AG09319 (cell line): ENCODE results near the gene KLHL18.

Experiments used
- DNase-seq: peaks from one replicate; pipeline ENCODE4 v3.0.0-alpha.2; 2010; ENCODE audit warnings: low read depth; ENCODE audit errors: extremely low read depth
- CTCF ChIP-seq: IDR thresholded peaks from 2 replicates; pipeline ENCODE4 v1.5.1; 2011; ENCODE audit warnings: low read depth, mild to moderate bottlenecking, inconsistent platforms, low read length, moderate library complexity

The KLHL18 gene

GRCh38 chr3:47293822-47294221 lies 11.1 kb downstream of the KLHL18 start:
- TF ChIP-seq CTCF = no peak
- no peak for DNase-seq

- no peak for DNase-seq
- TF ChIP-seq CTCF = no peak
Measured at GRCh38 chr3:47294392-47294791, 11.6 kb downstream of the KLHL18 start.

- DNase-seq = no peak
- no peak for TF ChIP-seq CTCF
Measured at GRCh38 chr3:47295322-47295721, 12.6 kb downstream of the KLHL18 start.

GRCh38 chr3:47295976-47296375 lies 13.2 kb downstream of the KLHL18 start:
- DNase-seq = no peak
- no peak for TF ChIP-seq CTCF

- DNase-seq = no peak
- no peak for TF ChIP-seq CTCF
Measured at GRCh38 chr3:47296562-47297302, 14.0 kb downstream of the KLHL18 start.

- no peak for DNase-seq
- TF ChIP-seq CTCF = no peak
Measured at GRCh38 chr3:47298439-47298838, 15.7 kb downstream of the KLHL18 start.

- DNase-seq = no peak
Measured at GRCh38 chr3:47299381-47300318, 16.9 kb downstream of the KLHL18 start.

More at GRCh38 chr3:47299381-47300318, 16.9 kb downstream of the KLHL18 start:
- TF ChIP-seq CTCF = no peak
